Measurements from ENCODE around the gene TSC2.

- TF ChIP-seq EZH2 (IDR thresholded peaks at IDR 0.05; ENCODE audit: borderline replicate concordance, insufficient read depth, low read length, poor library complexity, severe bottlenecking) (no peak), TAF1 (IDR thresholded peaks at IDR 0.05; ENCODE audit: low read depth) (no peak)
Measured at GRCh38 chr16:2070576-2071453, 23.0 kb downstream of the TSC2 start.
